SK-N-SH treated with all-trans-retinoic acid at 6 μM for 48 hours (cell line): ENCODE measurements around the gene LPP.
"Not testable (repeated sequence)": the region's sequence is repeated elsewhere in the genome, so short reads cannot be mapped to it uniquely, and the experiment has no call there.

Experiments used
- ATAC-seq: fragments of 200-7000 bp; cut with Tn5 transposase; 3 replicates; pipeline ENCODE4 v1.9.1; 2020; ENCODE audit warnings: mild to moderate bottlenecking, moderate library complexity
- ARNTL ChIP-seq: fragments of 450-650 bp; formaldehyde crosslinking; IDR thresholded peaks from 2 replicates; pipeline ENCODE4 v1.5.0; 2020; ENCODE audit warnings: low read depth, mild to moderate bottlenecking, moderate library complexity, borderline replicate concordance
- BACH2 ChIP-seq: fragments of 250-450 bp; sonication (Bioruptor Pico); IDR thresholded peaks from 2 replicates; pipeline ENCODE4 v1.9.0; 2021; ENCODE audit warnings: mild to moderate bottlenecking, borderline replicate concordance
- CREB5 ChIP-seq: fragments of 250-450 bp; sonication (Bioruptor Pico); IDR thresholded peaks from 2 replicates; pipeline ENCODE4 v1.5.1; 2020; ENCODE audit warnings: low read depth, mild to moderate bottlenecking, moderate library complexity
- CSDC2 ChIP-seq: fragments of 250-450 bp; sonication (Bioruptor Pico); IDR thresholded peaks from 2 replicates; pipeline ENCODE4 v1.5.0; 2020; ENCODE audit warnings: mild to moderate bottlenecking, moderate library complexity
- CSRNP3 ChIP-seq: fragments of 250-450 bp; sonication (Bioruptor Pico); IDR thresholded peaks from 2 replicates; pipeline ENCODE4 v1.5.1; 2021; ENCODE audit warnings: mild to moderate bottlenecking, moderate library complexity
- ESRRG ChIP-seq: fragments of 250-450 bp; sonication (Bioruptor Pico); IDR thresholded peaks from 2 replicates; pipeline ENCODE4 v1.6.1; 2021; ENCODE audit warnings: mild to moderate bottlenecking
- GLIS3 ChIP-seq: fragments of 250-450 bp; sonication (Bioruptor Pico); IDR thresholded peaks from 2 replicates; pipeline ENCODE4 v1.5.0; 2020; ENCODE audit warnings: mild to moderate bottlenecking, moderate library complexity
- ISL1 ChIP-seq: fragments of 250-450 bp; sonication (Bioruptor Pico); IDR thresholded peaks from 2 replicates; pipeline ENCODE4 v2.1.2; 2022; ENCODE audit warnings: mild to moderate bottlenecking, moderate library complexity
- OSR1 ChIP-seq: fragments of 250-450 bp; sonication (Bioruptor Pico); IDR thresholded peaks from 2 replicates; pipeline ENCODE4 v1.8.0; 2022; ENCODE audit warnings: moderate library complexity, mild to moderate bottlenecking, inconsistent platforms
- PATZ1 ChIP-seq: fragments of 250-450 bp; sonication (Bioruptor Pico); IDR thresholded peaks from 2 replicates; pipeline ENCODE4 v1.8.0; 2020; ENCODE audit warnings: mild to moderate bottlenecking, moderate library complexity, borderline replicate concordance
- PPARA ChIP-seq: fragments of 250-450 bp; sonication (Bioruptor Pico); IDR thresholded peaks from 2 replicates; pipeline ENCODE4 v1.5.0; 2020; ENCODE audit warnings: mild to moderate bottlenecking, borderline replicate concordance
- RARB ChIP-seq: fragments of 250-450 bp; sonication (Bioruptor Pico); IDR thresholded peaks from 2 replicates; pipeline ENCODE4 v1.8.0; 2021; ENCODE audit warnings: mild to moderate bottlenecking, moderate library complexity
- SNAI2 ChIP-seq: fragments of 250-450 bp; sonication (Bioruptor Pico); IDR thresholded peaks from 2 replicates; pipeline ENCODE4 v1.5.0; 2020; ENCODE audit warnings: mild to moderate bottlenecking, moderate library complexity
- TCF4 ChIP-seq: fragments of 250-450 bp; sonication (Bioruptor Pico); IDR thresholded peaks from 2 replicates; pipeline ENCODE4 v1.8.0; 2021; ENCODE audit warnings: mild to moderate bottlenecking, moderate library complexity, borderline replicate concordance
- TOX ChIP-seq: fragments of 250-450 bp; sonication (Bioruptor Pico); IDR thresholded peaks from 2 replicates; pipeline ENCODE4 v1.8.0; 2021; ENCODE audit warnings: mild to moderate bottlenecking, moderate library complexity, borderline replicate concordance
- TSHZ2 ChIP-seq: fragments of 250-450 bp; sonication (Bioruptor Pico); IDR thresholded peaks from 2 replicates; pipeline ENCODE4 v1.5.0; 2020; ENCODE audit warnings: mild to moderate bottlenecking, moderate library complexity
- ZC3H10 ChIP-seq: fragments of 250-450 bp; sonication (Bioruptor Pico); IDR thresholded peaks from 2 replicates; pipeline ENCODE4 v1.5.1; 2021; ENCODE audit warnings: mild to moderate bottlenecking, moderate library complexity
- ZFP3 ChIP-seq: fragments of 250-450 bp; sonication (Bioruptor Pico); IDR thresholded peaks from 2 replicates; pipeline ENCODE4 v1.5.0; 2020; ENCODE audit warnings: mild to moderate bottlenecking, moderate library complexity
- ZFP30 ChIP-seq: fragments of 450-650 bp; formaldehyde crosslinking; IDR thresholded peaks from 2 replicates; pipeline ENCODE4 v1.5.0; 2022; ENCODE audit warnings: mild to moderate bottlenecking, moderate library complexity
- ZNF565 ChIP-seq: fragments of 450-650 bp; formaldehyde crosslinking; conservative IDR thresholded peaks from 2 replicates; pipeline ENCODE4 v1.5.0; 2020; ENCODE audit warnings: low read depth, mild to moderate bottlenecking, moderate library complexity
- ZNF70 ChIP-seq: fragments of 450-650 bp; formaldehyde crosslinking; IDR thresholded peaks from 2 replicates; pipeline ENCODE4 v1.5.0; 2020; ENCODE audit warnings: mild to moderate bottlenecking, moderate library complexity

Gene LPP

DNA sequence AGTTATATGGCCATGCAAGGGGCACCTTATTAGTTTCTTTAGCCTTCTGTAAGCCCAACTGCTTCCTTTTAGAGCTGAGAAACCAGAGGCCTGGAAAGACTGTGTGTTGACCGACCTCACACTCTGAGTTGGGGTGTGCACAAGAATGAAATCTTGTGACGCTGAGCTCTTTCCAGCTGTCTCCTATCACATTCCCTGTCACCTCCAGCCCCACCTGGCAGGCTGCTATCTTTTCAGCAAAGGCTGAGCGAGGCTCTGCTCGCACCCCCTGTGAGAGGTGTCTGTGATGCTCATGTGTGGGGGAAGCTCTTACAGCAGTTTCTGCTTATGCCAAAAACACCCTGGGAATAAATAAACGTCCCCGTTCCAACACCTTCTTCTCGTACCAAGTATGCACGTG, 27.0 kb upstream of the LPP start:
- ATAC-seq: no peak
- TF ChIP-seq RARB (CRISPR knock-in tag) (no peak), CSRNP3 (CRISPR knock-in tag) (no peak), GLIS3 (CRISPR knock-in tag) (no peak)

DNA sequence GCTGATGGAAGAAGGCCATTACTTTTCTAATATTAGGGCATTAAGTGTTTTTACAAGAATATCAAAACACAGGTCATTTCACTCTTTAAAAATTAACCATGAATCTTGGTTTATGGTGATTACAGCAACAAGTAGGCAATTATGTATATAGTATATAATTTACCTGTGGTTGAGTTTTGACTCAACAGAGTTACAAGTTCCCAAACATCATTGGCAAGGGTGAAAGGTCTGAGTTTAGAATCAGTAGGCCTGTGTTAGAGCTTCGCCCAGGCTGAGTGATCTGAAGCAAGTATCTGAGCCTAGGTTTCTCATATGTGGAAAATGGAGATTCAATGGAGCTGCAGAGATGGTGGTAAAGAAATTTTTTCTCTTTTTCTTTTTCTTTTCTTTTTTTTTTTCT, 25.1 kb upstream of the LPP start:
- TF ChIP-seq CREB5: no peak
- no peak for TF ChIP-seq PPARA (CRISPR knock-in tag)

DNA sequence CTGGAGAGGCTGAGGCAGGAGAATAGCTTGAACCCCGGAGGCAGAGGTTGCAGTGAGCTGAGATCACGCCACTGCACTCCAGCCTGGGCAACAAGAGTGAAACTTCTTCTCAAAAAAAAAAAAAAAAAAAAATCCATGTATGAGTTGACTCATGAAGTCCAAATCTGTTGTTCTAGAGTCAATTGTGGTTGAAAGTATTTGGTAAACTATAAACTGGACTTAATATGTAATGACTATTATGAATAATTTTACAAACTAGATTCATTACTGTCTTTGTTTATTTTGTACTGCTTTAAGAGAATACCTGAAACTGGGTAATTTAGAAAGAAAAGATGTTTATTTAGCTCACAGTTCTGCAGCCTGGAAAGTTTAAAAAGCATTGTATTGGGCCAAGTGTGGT, 22.9 kb upstream of the LPP start:
- ATAC-seq: not testable (repeated sequence)

More for the DNA sequence above, 25.1 kb upstream of the LPP start:
- no peak for ATAC-seq

GRCh38 chr3:188133219-188133618, 20.7 kb upstream of the LPP start:
- TF ChIP-seq CREB5 (no peak), ZC3H10 (CRISPR knock-in tag) (no peak), BACH2 (CRISPR knock-in tag) (no peak), PPARA (CRISPR knock-in tag) (no peak), CSDC2 (CRISPR knock-in tag) (no peak), PATZ1 (no peak), SNAI2 (no peak), ZNF70 (CRISPR knock-in tag) (no peak), CSRNP3 (CRISPR knock-in tag) (no peak), GLIS3 (CRISPR knock-in tag) (no peak), TSHZ2 (CRISPR knock-in tag) (no peak), ISL1 (CRISPR knock-in tag) (no peak)
- ATAC-seq: no peak

DNA sequence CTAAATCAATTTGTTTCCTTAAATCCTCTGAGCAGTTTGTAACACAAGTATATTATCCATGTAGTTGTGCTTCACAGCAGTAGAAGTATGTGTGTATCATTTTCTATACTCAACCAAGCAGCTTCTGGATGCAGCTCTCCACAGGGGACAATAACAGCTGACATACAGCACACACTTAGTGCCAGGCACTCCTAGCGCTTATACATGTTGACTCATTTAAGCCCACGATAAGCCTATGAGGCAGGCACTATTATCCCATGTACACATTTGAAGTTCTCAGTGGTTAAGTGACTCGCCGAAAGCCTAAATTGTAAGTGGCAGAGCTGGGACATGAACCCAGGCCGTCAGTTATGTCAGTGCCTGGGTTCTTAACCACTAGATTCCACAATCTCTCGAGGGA, 20.3 kb upstream of the LPP start:
- ATAC-seq: no peak
- TF ChIP-seq TOX (CRISPR knock-in tag) (no peak), ZFP30 (CRISPR knock-in tag) (no peak), BACH2 (CRISPR knock-in tag) (no peak), OSR1 (no peak), TCF4 (no peak), SNAI2 (no peak), ZNF565 (CRISPR knock-in tag) (no peak), ZFP3 (CRISPR knock-in tag) (no peak), ARNTL (CRISPR knock-in tag) (no peak), ESRRG (CRISPR knock-in tag) (no peak), PPARA (CRISPR knock-in tag) (no peak)
